Ramos (cell line): Measurements from ENCODE around the gene CHTF18.
"Not testable (repeated sequence)": the region's sequence is repeated elsewhere in the genome, so short reads cannot be mapped to it uniquely, and the experiment has no call there.

Source experiments
- in situ Hi-C: fragments of 300-500 bp; cut with MboI; formaldehyde crosslinking; loops from one replicate; pipeline ENCODE4 v1.14.3; 2022; ENCODE audit warnings: low sequenced_read_pairs; ENCODE audit not compliant: unreplicated experiment

CHTF18 gene

DNA sequence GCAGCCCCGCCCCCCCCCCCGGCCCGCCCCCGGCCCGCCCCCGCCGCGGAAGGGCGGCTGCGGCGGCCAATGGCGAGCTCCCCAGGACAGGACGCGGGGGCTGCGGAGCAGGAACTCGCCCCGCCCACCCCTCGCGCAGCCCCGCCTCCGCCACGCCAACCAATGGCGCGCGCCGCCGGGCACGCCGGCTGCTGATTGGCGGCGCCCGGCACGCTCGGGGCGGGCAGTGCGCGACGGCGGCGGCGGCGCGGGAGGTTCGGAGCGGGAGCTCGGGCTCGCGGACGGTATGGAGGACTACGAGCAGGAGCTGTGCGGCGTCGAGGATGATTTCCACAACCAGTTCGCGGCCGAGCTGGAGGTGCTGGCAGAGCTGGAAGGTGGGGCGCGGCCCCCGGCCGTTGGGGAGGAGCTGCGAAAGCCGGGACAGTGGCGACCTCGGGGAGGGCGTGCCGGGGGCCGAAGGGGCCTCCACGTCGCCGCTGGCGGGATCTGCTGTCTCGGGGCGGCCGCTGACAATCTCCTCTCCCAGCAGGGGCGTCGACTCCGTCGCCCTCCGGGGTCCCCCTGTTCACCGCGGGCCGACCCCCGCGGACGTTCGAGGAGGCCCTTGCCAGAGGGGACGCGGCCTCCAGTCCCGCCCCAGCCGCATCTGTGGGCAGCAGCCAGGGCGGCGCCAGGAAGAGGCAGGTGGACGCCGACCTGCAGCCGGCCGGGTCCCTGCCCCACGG is at the start of gene CHTF18:
TSS of gene CHTF18 (plus strand) at position 222 of the 728 bp plus-strand sequence. CDS start at position 287, 65 bp downstream.
- in situ Hi-C loops: loop anchor here (5.0 kb wide), 1 partner anchor 76 kb away; no protein-coding TSS in a partner anchor

DNA sequence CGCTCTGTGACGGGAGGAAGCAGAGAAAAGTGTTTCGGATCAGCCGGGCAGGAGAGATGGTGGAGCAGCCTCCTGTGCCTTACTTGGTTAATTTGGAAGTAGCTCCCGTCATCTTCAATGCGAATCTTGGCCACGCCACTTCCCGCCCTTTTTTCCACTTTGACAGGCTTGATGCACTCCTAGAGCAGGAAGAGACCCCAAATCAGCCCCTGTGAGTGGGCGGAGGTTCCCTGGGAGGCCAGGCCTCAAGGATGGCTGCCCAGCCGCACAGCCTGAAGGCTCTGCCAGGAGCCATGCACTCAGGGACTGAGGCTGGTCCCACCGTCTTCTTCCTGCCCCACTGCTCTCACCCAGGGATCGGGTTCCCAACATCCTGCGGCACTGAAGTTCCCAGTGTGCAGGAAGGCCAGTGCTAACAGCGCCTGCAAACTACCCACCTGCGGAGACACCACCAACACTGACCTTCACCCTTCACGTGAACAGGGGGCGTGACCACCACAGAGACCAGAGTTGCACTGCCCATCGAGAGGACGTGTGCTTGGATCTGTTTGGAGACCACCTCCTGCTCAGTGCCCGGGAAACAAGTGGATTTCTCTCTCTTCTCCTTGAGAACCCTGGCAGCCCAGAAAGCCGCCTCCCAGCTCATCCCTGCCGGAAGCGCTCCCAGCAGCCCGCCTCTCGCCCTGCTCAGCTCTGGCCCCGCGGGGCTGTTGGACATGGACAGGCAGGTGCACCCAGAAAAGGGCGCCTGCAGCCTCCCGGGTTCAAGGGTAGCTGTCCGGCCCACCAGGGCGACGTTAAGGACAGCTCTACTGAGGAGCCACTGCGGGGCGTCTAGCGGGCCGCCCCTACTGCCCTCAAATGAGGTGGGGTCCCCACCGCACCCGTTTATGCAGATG is 48.6 kb upstream of the CHTF18 start:
- in situ Hi-C loops: no loop called here

DNA sequence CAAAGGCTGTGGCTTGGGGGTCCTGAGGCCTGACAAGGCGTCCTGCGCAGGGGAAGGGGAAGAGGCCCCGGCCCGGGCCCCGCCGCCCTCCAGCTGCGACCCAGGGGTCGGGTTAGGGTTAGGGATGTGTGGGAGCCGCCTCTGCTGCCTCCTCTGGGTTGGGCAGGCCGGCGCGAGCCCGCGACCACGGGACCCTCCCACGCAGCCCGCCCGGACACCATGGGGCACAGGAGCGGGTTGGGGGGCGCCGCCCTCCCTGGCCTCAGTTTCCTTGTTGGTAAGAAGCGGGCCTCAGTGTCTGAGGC is 48.0 kb upstream of the CHTF18 start:
- in situ Hi-C loops: no loop called here

DNA sequence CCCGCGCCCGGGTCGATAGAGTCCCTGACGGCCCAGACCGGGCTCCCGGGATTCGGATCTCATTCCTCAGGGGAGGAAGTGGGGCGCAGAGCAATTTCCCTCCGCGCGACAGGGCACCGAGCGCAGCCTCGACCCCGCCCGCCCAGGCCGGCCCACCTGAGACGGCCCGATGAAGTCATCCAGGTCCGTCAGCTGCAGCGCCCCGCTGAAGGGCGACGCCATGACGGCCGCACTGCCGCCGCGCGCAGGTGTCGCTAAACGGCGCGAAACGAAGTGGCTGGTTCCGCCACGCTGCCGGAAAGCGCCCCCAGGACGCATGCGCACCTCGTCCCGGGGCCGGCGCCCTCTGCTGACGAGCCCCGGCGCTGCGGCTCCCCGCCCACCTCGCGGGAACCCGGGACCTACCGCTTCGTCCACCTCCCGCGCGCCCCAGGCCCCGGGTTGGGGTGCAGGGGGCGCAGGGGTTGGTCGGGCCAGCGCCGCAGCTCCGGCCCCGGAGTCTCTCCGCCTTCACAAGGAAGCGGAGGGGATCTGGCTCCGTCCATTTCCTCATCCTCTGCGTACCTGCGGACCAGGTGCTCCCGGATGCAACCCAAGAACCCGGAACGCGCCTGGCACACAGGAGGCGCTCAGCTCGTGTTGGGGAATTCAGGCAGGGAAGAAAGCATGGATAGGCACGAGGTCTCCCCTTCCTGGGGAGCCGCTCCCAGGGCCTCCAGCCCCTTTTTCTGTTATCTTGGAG is 47.5 kb upstream of the CHTF18 start, which contains the start of gene CIAO3:
TSS of gene CIAO3 (minus strand) at position 234 of the 742 bp plus-strand sequence. CDS start at position 222, 12 bp downstream.
- in situ Hi-C loops: no loop called here

DNA sequence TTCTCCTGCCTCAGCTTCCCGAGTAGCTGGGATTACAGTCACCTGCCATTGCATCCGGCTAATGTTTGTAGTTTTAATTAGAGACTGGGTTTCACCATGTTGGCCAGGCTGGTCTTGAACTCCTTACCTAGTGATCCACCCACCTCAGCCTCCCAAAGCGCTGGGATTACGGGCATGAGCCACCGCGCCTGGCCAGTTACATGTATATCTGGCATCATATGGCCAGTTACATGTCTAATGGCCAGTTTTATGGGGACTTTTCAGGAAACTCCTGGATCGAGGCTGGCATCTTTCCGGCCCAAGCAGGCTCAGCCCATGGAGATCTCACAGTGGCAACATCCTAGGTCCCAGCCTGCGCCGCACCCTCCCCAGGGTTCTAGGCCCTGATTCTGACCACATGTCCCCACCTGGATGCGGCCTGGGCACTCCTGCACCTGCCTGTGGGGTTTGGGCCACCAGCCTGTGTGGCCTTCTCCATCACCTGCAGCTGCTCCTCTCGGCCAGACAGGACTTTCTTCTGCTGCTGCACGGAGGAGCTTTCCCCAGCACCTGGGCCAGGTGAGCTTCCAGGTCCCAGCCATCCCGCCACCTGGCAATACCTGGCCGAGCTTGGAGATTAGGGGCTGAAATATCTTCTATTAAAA is 46.3 kb upstream of the CHTF18 start:
- in situ Hi-C loops: no loop called here

DNA sequence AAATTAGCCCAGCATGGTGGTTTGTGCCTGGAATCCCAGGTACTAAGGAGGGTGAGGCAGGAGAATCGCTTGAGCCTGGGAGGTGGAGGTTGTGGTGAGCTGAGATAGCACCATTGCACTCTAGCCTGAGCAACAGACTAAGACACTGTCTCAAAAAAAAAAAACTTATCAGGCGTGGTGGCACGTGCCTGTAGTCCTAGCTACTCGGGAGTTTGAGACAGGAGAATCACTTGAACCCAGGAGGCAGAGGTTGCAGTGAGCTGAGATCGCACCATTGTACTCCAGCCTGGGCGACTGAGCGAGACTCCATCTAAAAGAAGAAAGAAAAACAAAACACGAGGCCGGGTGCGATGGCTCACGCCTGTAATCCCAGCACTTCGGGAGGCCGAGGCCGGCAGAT is 45.5 kb upstream of the CHTF18 start:
- in situ Hi-C loops: not testable (repeated sequence)

DNA sequence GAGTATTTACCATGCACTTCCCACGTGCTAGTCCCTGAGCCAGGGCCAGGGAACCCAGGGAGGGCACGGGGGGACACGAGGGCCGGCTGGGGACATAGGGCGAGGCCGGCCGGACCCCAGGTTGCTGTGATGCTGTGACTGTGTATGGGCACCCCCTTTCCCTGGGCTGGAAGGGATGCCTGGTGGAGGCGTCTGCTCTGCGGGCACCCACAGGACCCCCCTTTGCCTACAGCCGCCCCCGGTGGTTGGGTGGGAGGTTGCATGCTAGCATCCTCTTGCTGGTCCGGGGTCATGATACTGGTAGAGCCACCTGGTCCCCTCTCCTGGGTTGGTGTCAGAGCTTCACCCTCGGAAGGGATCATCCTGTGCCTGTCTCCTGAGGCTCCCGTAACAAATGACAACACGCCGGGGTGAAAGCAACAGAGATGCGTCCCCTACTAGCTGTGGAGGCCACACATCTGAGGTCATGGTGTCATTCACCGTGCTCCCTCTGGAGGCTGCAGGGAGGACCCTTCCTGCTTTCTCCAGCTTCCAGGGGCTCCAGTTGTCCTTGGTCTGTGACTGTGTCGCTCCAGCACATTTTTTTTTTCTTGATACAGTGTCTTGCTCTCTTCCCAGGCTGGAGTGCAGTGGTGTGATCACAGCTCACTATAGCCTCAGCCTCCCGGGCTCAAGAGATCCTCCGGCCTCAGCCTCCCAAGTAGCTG is 44.5 kb upstream of the CHTF18 start:
- in situ Hi-C loops: no loop called here

DNA sequence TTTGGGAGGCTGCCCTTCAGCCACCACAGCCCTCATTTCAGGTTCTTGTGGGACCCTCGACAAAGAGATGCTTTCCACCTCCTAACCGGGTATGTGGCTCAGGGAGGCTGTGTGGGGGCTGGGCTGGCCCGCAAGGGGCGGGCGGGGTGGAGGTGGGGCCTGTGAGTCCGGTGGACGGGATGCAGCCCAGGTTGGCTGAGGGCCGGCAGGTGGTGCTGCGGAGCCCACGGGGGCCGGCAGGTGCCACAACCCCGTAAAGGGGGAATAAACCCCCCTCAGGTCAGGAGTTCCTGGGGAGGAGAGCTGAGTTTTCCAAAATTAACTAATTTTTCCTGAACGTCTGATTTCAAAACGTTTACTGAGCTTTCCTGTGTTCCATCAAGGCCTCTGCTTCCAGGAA is 42.7 kb upstream of the CHTF18 start:
- in situ Hi-C loops: no loop called here

DNA sequence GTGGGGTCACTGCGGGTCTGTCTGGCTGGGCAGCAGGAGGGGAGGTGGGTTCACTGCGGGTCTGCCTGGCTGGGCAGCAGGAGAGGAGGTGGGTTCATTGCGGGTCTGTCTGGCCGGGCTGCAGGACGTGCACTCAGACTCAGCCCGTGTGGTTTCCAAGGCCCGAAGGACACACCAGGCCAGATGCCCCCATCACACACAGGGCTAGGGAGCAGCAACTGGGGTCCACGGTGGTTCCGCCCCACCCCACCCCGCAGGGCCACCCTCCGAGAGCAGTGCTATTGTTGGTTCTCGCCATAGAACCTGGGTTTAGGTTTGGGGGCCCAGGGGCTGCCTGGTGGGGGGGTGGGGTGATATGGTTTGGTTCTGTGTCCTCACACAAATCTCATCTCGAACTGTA is 41.8 kb upstream of the CHTF18 start:
- in situ Hi-C loops: no loop called here

DNA sequence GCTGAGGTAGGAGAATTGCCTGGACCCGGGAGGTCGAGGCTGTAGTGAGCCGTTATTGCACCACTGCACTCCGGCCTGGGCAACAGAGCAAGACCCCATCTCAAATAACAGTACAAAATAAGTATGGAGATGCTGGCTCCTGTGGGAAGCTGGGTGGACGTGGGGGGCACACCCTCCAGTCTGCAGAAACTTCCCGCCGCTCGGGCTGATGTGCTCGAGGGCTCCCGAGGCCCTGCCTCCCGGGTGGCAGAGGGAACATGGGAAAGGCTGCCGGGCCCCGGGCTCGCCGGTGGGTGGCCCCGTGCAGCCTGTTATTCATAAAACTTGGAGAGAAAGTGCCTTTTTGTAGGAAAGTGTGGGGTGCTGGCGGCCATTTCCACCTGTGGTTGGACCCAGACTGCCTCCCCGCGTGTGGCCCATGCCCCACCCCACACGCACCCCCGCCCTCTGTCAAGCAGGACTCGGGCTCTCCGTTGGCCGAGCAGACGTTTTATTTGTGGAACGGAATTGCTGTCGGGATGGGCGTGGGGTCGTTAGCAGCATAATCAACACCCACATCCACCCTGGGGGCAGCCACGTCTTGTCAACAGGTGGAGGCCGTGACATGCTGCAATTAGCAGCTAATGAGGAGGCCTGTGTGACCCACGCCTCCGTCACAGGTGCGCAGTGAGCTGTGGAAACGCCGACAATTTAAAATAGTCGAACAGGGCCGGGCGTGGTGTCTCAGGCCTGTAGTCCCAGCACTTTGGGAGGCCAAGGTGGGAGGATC is 40.3 kb upstream of the CHTF18 start:
- in situ Hi-C loops: no loop called here

DNA sequence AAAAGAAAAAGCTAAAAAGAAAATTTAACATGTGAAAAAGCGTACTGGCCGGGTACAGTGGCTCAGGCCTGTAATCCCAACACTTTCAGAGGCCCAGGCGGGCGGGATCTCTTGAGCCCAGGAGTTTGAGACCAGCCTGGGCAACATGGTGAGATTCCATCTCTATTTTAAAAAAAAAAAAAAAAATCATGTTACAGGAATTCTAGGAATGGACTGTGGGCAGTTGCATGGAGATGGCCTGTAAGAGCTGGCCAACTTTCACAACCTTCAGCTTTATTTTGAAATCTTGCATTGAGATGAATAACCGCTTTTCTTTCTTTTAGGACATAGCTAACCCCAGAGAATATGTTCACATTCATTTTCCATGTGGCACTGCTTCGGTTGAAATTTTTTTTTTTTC is 39.4 kb upstream of the CHTF18 start:
- in situ Hi-C loops: no loop called here

DNA sequence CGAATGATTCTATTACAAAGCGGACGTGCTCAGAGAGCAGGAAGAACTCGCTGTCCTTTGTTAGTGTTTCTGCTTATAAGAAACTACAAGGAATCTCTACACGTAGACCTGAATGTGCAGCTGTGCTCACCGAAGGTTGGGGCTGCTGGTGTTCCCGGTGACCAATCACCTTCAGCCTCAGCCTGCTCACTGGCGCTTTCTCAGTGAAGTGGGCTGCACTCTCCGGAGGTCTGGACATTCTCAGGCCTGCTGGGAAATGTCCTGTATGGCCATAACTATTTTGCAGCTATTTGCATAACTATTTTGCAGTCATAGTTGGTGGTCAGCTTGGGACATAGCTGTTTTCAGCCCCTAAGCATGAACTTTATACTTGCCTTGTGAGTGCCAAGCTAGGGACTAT is 37.9 kb upstream of the CHTF18 start:
- in situ Hi-C loops: no loop called here

DNA sequence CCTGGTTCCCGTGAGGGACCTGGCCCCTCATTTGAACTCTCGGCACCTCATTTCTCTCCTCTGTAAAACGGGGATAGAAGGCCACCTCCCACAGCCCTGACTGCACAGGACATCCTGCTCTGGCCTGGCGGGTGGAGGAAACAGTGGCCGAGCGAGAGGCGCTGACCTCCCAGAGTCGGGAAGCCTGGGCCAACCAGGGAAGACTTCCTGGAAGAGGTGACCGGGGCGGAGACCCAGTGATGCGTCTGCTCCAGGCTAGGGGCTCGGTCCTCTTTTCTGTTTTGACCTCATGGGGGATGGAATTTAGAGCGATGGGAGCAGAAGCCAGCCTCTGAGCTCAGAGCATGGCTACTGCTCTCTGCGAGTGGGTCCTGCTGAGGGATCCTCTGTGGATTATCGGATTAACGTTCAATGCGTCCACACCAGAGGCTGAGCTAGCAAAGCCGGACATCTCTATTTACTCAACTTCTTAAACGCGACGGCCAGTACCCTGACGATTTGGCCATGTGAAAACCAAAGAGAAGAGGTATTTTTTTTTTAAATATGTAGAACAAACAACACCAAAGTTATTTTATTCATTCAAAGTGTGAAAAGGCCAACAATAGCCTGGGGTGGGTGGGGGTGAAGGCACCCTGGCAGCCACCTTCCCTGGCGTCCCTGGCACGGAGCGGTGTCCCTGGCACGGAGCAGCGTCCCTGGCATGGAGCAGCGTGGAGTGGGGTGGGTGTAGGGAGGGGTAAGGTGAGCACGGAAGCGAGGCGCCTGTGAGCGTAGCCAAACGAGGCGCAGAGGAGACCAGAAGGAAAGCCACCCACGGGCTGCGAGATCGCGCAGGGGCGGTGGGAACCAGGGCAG is 37.0 kb upstream of the CHTF18 start:
- in situ Hi-C loops: no loop called here

DNA sequence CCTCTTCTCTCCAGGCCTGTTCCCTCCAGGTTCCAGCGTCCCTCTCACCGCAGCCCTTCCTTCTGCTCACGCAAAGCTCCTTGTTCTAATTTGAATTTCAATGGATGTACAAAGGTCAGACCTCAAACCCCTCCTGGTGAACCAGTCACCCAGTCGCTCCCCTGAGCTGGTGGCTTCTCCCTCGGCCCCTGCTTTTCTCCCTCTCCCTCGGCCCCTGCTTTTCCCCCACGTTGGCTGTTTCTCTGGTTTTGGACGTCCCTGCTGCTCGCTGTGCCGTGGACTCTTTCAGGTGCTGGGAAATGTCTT is 36.5 kb upstream of the CHTF18 start:
- in situ Hi-C loops: no loop called here

DNA sequence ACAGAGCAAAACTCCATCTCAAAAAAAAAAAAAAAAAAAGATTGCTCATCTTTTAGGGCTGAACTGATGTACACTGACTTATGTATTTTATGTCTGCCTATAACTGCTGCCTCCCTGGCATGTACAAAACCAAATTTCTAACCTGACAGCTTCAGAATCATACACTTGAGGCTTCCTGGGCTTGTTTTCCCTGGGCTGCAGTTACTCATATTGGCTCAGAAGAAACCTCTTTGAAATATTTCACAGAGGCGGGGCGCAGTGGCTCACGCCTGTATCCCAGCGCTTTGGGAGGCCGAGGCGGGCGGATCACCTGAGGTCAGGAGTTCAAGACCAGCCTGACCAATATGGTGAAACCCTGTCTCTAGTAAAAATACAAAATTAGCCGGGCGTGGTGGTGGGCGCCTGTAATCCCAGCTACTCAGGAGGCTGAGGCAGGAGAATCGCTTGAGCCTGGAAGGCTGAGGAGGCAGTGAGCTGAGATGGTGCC is 34.3 kb upstream of the CHTF18 start:
- in situ Hi-C loops: not testable (repeated sequence)

DNA sequence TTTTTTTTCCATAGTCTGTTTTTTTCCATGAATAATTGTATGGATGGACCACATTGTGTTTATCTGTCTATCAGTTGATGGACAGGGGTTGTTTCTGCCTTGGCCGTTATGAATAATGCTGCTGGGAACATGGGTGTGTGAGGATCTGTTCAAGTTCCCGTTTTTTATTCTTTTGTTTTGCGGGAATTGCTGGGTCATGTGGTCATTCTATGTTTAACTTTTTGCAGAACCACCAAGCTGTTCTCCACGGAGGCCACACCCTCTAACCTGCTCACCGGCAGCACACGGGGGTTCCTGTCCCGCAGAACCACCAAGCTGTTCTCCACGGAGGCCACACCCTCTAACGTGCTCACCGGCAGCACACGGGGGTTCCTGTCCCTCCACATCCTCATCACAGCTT is 33.8 kb upstream of the CHTF18 start:
- in situ Hi-C loops: no loop called here

DNA sequence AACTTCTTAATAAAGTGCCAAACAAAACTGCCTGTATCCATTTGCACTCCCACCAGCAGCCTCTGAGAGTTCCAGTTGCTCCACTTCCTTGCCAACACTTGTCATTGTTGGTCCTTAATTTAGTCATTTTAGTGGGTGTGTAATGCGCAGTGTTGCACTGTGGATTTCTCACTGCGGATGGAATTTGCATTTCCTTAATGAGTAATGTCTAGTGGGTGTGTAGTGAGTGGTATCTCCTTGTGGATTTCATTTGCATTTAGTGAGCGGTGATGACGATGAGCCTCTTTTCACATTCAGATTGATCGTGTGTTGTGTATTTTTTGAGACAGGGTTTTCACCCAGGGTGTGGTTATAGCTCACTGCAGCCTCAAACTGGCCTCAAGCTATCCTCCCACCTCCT is 32.0 kb upstream of the CHTF18 start:
- in situ Hi-C loops: no loop called here
